WI38 (cell line): ENCODE data around the gene AMDHD2.

Experiments
- H3K4me3 ChIP-seq: 2 replicates; pipeline ENCODE4 v1.5.1; 2011; ENCODE audit warnings: low read depth, mild to moderate bottlenecking, control low read depth, low read length
- CTCF ChIP-seq: IDR thresholded peaks from 2 replicates; pipeline ENCODE4 v1.5.1; 2012; ENCODE audit warnings: low read depth, mild to moderate bottlenecking, control low read depth, low read length

The AMDHD2 gene

GRCh38 chr16:2483939-2484897, 36.0 kb upstream of the AMDHD2 start:
- H3K4me3 ChIP-seq, result no peak overlapping the region
- no peak for TF ChIP-seq CTCF

- no peak for TF ChIP-seq CTCF
- H3K4me3 ChIP-seq, result no peak overlapping the region
Measured at GRCh38 chr16:2484898-2485508, 35.2 kb upstream of the AMDHD2 start.

GRCh38 chr16:2485811-2486507, 34.2 kb upstream of the AMDHD2 start:
- TF ChIP-seq CTCF, result no peak
- no peak overlapping the region for H3K4me3 ChIP-seq

- no peak overlapping the region for H3K4me3 ChIP-seq
- TF ChIP-seq CTCF, result no peak
Measured at GRCh38 chr16:2486645-2487516, 33.3 kb upstream of the AMDHD2 start.

- no peak overlapping the region for H3K4me3 ChIP-seq
- TF ChIP-seq CTCF, result no peak
Measured at GRCh38 chr16:2487517-2487842, 32.7 kb upstream of the AMDHD2 start.

GRCh38 chr16:2487903-2488531, 32.2 kb upstream of the AMDHD2 start:
- TF ChIP-seq CTCF, result no peak
- no peak overlapping the region for H3K4me3 ChIP-seq
